ENCODE data around the gene SLAMF9.
A peak's percentile ranks its signal among the peaks of the same experiment; 100 is the strongest.

The SLAMF9 gene

DNA sequence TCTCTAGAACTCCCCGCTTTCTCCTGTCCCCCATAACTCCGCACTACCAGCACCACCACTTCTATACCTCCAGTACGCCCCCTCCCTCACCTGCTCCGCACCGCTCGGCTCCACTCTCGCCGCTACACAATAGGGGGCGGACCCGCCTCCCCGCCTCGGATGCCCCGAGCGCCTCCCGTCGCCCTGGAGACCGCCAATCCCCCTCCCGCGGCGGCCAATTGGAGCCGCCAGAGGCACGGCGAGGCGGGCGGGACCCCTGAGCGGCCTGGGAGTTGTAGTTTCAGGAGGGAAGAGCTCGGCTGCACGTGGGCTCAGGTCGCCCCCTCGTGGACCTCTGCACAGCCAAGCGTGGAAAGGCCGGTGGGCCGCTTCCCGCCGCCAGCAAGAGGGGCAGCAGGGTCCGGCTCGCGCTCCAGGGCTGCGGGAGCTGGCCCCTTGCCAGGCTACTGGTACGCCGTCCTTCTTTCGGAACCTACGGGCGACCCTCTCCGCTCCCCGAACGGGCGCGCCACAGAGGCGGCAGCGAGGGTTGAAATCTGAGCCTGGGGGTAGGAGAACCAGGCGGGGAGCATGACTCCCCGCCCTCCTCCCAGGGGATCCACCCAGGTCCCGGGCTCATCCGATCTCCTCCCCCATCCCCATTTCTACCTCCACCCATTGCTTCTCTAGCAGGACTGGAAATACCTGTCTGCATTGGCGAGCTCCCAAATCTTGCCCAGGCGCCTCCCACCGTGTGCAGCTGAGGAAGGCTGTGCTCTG is 8.4 kb downstream of the SLAMF9 start, which contains the start of gene IGSF9:
TSS of gene IGSF9 (minus strand) at position 131 of the 759 bp plus-strand sequence. CDS start 2,159 bp downstream, outside the sequence.
- peak; percentile 68 for DNase-seq

DNA sequence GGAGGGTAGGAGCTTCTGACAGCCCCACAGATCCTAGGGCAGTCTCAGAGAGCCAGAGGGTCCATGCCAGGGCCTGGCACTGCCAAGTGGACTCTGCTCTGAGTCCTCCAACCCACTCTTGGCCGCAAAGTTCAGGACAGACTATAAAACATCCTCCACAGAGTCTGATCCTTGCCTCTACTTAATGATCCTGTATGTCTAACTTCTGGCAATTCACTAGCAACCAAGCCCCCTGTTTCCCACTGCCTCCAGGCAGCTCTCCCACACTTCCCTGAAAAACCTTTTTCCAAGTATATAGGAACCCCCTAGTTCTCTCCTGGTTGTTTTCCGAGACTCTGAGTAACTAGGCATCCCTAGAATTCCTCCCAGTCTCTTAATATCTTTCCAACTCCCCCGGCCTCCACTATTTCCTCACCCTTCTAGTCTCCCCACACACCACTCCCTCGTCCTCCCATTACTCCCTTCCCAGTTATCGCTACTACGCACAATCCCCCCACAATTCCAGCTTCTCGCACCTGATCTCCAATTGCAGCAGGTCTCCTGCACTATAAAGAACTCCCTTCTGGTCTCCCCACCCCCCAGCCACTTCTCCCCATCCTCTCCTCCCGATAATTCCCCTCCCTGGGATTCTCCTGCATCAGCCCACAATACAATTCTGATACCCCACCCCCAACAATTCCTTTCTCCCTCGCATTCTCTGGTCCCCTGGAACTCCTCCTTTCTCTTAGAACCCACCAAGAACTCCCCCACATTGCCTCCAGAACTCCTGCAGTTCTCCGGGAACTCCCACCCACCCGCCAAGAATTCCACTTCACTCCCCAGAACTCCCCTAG is 9.2 kb downstream of the SLAMF9 start:
- DNase-seq: no peak

DNA sequence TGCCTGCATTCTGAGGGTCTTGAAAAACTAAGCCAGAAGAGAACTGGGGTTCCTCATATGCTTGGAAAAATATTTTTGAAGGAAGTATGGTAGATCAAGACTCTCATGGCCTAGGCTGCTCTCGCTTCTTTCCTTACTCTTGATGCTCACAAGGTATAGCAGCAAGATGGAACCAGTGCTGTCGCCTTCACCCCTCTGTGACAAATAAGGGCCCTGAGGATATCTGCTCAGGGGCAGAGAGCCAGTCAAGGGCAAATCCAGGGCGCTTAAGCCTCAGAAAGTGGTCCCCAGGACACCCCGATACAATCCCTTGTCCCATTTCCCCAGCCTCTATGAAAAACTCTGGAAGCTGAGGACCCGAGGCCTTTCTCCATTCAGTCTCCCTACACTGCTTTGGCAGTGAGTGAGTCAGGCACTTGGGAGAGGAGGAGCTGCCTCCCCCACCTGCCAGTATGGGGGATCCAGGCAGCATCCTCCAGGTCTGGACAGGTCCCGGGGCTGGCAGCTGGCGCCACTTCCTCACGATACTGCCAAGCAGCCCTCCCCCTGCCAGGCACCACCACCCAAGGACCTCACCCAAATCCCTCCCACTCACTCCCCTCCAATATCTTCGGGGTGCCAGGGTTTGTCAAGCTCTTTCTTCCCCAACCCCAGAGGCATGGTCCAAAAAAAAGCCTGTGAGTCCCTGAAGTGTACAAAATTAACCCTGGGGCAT is 10.0 kb downstream of the SLAMF9 start:
- no peak for DNase-seq

DNA sequence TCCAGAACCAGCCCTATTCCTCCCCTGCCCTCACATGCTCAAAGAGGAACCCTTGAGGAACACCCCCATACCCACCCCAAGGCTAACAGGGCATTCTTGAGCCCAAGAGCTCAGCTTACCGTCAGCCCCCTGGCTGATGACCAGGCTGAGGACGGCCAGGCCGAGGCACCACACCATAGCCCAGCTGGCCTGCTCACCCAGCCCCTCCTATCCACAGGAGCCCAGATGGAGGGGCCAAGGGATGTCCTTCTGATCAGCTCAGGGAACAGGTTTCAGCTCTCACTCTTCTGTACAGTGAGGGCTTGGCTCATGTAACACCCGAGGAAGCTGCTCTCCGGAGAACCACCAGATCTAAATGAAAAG is 10.8 kb downstream of the SLAMF9 start:
- no peak for DNase-seq

DNA sequence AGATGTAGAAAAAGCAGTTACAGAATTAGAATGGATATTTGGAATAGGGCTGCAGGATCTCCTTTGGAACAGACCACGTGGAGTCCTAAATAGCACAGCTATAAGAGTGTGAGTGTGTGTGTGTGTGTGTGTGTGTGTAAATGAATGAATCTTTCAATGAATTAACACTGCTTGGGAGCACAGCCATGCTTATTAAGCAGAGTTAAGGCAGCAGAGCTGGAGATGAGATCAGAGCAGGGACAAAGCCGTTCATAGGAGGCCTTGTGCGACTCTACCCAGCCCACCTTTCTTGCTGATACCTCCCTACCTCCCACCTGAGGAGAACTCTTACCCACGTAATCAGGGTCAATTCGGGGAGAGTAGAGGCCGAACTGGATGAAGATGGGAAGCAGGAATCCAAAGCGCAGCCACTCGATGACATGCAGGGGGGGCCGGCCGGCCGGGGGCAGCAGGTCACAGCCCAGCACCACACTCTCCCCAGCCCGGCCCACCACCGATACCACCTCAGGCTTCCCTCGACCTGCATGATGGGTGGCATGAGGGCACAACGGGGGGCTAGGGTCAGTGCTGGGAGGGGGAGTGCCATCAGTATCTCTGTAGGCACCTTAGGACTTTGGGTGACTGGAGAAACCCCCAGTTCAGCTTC is 11.3 kb downstream of the SLAMF9 start:
- no peak for DNase-seq

DNA sequence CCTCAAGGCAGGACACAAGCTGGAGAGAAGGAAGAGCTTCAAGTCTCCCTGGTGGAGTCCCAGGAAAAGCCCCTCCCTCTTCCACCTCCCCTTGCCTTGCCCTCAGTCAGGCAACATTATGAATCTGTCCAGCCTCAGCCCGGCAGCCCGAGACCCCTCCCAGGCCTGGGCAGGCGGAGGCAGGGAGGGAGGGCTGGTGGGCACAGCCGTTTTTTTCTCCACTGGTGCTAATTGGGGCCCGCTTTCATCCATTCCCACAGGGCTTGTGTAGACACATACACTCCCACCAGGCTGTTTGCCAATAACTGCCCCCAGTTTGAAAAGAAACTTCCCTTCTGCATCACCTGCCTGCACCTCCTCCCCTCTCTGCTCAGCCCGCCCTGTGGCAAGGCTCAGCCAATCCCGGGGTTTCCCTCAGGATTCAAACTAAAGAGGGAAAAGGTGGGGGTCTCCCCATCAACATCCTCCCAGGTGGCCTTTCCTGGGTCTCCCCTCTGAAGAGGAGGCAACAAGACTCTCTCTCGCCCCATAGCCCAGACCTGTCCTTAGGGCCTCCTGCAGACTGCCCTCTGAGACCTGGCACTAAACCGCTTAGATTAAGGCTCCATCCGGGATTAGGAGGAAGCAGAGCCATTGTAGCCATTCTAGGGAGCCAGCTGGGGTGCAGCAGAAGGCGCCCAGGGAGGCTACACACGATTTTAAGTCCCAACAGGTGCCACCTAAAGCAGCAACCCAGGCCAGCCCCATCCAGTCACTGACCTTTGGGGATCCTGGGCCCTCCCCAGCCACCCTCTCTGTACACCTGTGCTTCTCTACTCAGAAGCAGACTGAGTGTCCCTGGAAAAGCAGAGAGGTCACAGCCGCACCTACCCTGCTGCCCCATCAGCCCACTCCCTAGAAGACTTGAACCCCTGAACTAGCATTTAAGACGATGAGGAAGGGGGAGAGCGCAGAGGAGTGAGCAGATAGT is 12.2 kb downstream of the SLAMF9 start:
- DNase-seq: no peak

DNA sequence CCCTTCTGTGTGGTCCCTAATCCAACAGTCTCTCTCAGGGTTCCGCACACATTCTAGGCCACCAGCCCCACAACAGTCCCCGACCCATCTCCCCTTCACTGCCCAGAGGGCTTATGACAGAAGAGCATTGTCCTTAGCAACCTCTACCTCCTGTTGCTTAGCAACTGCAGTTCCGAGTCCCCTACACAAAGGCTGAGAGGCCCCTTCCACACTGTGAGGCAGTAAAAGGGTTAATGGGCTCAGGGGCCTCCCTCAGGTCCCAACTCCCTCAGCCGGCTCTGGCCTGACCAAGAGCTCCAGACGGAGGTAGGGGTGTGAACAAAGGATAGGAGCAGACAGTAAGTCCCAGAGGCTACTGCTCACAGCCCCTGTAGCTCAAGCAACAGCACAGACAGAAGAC is 12.9 kb downstream of the SLAMF9 start:
- no peak for DNase-seq

DNA sequence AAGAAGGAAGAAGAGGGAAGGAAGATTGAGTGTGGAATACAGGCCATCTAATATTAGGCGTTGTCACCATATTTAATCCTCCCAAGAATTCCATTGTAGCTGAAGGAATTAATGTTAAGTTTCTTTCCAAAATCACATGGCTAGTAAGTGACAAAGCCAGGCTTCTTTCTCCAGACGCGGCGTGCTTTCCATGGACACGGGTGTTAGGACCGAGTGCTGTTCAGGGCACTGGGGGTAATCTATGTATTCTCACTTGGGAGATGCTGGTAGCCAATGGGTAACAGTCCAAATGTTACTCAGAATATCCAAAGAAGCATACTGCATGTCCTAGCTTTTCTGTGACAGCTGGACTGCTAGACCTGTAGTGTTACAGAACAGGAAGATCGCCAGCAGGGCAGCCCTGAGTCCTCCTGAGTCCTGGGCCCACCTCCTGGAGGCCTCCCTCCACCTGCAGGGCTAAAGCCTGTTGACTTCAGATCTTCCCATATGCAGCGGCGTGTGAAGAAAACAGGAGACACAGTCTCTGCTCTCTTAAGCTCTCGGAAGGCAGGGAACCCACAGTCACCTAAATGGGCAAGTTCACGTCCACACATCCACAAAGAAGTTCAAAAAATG is 13.9 kb downstream of the SLAMF9 start:
- DNase-seq: no peak

DNA sequence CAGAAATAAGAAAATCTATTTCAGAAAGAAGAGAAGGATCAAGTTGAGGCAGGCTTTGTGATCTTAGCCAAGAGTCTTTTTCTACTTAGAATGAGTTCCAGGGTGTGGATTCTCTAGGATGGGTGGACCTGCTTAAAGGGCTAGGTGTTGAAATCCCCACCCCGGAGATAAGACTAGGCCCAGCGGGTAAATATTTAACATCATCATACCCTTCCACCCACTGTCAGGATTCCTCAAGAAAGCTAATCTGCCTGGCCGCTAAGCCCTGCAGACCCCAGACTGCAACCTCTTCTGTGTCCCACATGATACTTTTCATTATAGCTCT is 14.4 kb downstream of the SLAMF9 start:
- no peak for DNase-seq

DNA sequence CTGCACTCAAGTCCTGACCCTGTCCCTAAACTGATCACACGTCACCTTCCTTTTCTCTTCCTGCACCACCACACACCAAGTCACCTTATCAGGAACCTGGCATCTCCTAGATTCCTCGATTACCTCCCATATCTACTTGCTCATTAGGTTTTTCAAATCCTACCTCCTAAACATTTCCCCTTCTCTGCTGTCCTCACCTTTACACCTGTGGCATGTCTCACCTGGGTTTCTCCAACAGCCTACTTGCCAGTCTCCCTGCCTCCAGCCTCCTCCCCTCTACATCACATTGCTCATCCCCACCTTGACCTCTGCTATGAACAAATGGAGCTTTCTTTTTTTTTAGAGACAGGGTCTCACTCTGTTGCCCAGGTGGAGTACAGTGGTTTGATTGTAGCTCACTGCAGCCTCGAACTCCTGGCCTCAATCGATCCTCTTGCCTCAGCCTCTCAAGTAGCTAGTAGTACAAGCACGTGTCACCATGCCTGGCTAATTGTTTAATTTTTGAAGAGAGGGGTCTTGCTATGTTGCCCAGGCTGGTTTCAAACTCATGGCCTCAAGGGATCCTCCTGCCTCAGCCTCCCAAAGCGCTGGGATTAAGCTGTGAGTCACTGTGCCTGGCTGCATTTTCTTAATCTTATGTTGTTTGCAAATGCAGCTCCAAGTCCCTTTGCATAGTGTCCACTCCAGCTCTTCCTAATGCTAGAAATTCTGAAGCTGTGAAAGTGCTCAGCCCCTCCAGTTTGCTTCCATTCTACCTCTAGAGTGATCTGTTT is 14.9 kb downstream of the SLAMF9 start:
- no peak for DNase-seq

DNA sequence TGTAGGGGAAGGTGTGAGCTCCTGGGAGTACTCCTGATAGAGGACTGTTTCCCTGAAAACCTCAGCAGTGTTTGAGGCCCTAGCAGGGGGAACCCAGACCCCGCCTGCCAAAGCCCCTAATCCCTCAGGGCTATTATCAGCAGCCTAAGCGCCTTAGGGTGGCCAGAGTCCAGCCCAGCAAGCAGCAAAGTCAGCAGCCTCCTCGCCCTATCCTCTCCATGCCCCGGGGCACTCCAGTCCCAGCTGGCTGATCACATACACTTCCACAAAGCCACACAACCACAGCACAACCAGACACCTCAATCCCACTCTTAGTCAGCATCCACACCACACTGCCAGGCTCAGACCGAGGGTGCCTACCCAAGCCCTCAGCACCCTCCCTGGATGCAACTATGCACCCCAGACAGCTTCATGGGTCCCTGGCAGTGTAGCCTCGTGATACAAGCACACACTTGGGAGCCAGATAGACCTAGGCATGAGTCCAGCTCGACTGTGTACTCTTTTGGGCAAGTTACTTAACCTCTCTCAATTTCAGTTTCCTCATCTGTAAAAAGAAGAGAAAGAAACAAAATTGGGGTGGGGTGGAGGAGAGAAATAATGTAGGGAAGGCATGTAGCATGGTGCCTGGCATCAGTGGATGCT is 15.7 kb downstream of the SLAMF9 start:
- DNase-seq: no peak

DNA sequence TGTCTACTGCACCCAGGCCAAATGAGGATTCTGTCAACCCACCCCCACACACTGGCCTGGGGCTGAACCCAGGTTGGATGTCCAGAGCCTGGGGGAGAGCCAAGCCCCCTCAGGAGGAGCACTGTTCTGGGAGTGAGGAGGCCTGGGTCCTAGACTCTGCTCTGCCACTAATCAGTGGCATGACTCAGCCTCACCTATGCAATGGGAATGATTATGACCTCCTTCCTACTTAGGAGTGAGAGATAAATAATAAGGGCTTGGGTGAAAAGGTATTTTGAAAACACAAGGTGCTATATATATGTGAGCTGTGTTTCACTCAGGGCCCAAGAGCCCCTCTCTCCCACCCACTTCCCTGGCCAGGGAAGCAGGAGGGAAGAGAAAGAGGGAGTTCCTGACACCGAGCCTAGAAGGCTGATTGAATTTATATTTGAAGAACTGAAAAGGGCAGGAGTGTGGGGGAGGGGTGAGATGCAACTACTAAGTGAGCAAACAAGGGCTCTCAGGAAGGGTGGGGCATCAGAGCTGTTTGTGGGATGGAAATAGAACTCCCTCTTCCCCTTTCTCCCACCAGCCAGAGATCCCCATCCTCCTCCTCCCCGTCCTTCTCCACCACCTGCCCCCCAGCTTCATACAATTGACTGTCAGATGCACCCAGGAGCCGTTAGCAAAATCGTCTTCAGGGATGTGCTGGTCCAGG is 16.8 kb downstream of the SLAMF9 start:
- no peak for DNase-seq

DNA sequence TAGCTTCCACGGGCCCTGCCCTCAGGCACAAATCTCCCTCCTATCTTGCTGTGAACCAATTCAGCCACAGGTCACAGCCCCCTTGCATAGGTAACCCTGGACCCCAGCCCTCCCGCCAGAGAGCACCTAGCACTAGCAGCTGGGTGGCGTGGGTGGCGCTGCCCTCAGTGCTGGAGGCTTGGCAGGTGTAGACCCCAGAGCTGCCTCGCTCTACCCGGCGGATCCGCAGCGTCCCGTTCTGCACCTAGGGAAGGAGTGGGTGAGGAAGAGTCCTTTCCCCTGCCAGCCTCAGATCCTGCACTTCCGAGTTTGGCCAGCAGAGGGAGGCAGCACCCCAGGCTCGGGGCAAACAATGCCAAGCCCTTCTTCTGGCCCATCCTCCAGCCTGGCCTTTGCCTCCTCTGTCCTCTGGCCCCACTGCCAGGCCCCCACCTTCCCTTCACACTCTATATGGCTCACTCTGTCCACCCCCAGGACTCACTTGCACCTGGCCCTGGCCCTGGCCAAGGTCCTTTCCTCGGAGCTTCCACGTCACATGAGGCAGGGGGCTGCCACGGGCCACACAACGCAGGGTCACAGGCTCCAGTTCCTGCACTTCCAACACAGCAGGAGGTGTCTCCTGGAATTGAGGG is 17.6 kb downstream of the SLAMF9 start:
- peak; percentile 86 for DNase-seq

DNA sequence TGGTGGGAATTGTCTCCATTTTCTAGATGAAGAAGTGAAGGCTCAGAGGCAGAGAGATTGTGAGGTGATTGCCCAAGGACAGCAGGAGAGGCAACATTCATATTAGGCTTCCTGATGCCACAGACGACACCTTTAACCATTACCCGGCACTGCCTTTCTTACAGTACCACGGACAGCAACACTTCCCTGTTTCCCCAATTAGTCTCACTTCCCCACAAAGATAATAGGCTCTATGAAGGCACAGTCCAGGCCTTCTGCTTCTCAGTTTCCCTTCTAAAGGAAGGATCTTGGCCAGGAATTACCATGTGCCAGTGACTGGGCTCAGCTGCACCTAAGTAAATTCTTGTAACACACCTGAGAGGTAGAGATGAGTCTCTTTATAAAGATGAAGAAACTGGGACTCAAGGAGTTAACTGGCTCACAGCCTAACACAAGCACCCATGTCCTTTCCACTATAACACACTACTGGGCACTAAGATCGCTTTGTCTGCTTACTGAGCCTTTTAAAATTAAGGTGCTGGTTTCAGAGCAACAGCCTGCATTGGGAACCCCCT is 18.2 kb downstream of the SLAMF9 start:
- DNase-seq: no peak

DNA sequence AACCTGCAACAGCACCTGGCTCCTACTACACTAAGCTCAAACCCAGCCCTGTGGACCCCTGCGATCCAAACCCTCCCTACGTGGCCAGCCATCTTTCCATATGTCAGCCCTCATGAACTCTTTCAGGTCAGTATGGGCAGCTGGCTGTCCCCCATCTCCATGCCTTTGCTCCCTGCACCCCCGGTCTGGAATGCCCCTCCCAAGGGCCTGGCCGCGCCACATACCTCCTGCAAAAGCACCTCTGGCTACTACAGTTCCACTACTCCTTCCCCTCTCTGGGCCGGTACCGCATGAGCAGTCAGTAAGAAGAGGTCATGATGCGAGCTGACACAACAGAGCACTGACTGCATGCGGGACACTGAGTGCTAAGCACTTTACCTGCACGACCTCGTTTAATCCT is 18.7 kb downstream of the SLAMF9 start:
- DNase-seq: no peak

DNA sequence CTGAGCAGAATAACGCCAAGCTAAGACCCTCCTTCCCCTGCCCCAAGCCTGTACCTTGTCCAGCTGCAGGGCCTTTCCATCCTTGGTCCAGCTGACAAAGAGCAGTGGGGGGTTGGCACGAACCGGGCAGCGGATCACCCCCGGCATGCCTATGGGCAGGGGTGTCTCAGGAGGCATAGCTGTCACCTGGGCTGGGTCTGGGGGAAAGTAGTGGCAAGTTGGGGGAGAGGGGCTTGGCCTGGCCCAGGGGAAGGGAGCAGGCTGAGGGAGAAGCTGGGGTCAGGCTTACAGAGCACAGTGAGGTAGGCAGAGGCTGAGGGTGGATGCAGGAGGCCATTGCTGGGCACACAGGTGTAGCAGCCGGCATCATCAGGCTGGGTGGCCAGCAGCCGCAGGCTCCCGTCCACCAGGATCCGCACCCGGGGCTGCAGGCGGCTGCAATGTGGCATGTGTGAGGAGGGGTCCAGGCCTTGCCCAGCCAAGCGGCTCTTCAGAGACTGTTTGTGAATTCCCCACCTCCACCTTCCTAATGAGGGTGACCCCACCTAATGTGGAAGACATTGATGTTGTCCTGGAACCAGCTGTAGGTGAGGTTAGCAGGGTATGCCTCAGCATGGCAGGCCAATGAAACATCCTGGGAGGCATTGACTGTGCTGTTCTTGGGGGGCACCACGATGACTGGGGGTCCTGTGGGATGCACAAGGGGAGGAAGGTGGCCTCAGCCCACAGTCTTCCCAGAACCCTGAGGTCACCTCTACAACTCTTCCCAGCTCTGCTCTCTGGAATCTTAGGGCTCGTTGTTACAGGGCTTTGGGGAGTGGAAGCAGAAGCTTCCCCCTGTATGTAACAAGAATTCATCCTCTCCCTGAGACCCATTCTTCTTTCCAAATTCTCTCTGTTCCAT is 19.6 kb downstream of the SLAMF9 start:
- no peak for DNase-seq

DNA sequence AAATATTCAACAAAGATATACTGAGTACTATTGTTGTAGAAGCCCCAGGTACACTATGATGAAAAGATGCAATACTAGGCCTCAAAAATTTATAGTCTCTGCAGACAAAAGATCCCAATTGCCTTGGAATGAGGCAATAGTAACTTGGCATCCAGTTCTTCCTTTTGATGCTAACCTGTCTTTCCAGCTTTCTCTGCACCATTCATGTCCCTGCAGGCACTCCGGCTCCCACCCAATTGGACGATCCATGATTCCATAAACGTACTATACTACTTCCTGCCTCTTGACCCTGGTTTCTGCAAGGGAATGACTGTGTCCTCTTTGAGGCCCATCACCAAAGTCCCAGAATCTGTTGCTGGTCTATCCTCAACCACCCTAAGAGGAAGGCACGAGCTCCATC is 20.7 kb downstream of the SLAMF9 start:
- DNase-seq: no peak
